GF-D8 (cell line): ENCODE data around the gene HRK.
"Not testable (repeated sequence)": the region's sequence is repeated elsewhere in the genome, so short reads cannot be mapped to it uniquely, and the experiment has no call there.

ENCODE experiments used
- DNase-seq: peaks from one replicate; lab custom pipeline; 2025; lab: John Stamatoyannopoulos, UW

Gene HRK

GRCh38 chr12:116818948-116819832 is 62.1 kb downstream of the HRK start:
- DNase-seq, result peak; percentile 40

- peak; percentile 39 for DNase-seq
These were observed 62.8 kb downstream of the HRK start for GRCh38 chr12:116818341-116818856.

GRCh38 chr12:116814766-116815165 is 66.5 kb downstream of the HRK start:
- DNase-seq, result not testable (repeated sequence)

GRCh38 chr12:116813271-116814041 is 67.8 kb downstream of the HRK start:
- DNase-seq, result no peak

- DNase-seq, result no peak
These were observed 69.0 kb downstream of the HRK start for GRCh38 chr12:116812238-116812637.

- no peak for DNase-seq
These were observed 72.8 kb downstream of the HRK start for GRCh38 chr12:116808113-116809105.

- DNase-seq, result no peak
These were observed 73.7 kb downstream of the HRK start for GRCh38 chr12:116807546-116807945.

GRCh38 chr12:116806845-116807440 is 74.3 kb downstream of the HRK start:
- DNase-seq, result no peak
